Measurements from ENCODE around the gene MBNL3. TPM values are rescaled to one million over a fixed set of nuclear protein-coding genes. Genes with fewer than 3 reads are reported as not detected.

MBNL3 gene
- total RNA-seq, 2 donors from 2014 or later = 3.5 to 8.1 TPM

DNA sequence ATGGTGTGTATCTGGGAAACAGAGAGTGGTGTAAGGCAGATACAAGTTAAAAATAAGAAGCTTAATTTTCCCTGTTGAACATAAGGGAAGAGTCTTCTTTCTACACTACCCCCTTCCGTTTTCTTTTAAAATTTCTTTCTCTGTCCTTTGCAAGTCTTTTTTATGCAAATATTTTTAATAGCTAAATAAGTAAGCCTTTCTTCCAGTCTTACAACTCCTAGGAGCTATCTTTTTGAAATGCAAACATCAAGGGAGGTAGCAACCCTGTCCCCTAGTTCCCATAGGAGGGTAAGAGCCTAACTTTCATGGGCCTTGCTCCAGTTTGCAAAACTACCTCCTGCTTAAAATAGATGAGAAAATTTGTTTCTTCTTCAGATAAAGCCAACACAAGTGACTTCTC, 121.5 kb downstream of the MBNL3 start:
- Histone ChIP-seq H3K4me1 (ENCODE audit: control insufficient read depth in 1 of 2, low read depth in 2 of 2) (no peaks in the 10 kb centered on the region), H3K36me3 (no peaks in the 10 kb centered on the region), H3K27ac (no peak overlapping the region), H3K27me3 (replicated peaks; ENCODE audit: insufficient read depth) (no peaks in the 10 kb centered on the region), H3K9me3 (no peaks in the 10 kb centered on the region), H3K4me3 (no peak overlapping the region)
- TF ChIP-seq, protein P1, sequence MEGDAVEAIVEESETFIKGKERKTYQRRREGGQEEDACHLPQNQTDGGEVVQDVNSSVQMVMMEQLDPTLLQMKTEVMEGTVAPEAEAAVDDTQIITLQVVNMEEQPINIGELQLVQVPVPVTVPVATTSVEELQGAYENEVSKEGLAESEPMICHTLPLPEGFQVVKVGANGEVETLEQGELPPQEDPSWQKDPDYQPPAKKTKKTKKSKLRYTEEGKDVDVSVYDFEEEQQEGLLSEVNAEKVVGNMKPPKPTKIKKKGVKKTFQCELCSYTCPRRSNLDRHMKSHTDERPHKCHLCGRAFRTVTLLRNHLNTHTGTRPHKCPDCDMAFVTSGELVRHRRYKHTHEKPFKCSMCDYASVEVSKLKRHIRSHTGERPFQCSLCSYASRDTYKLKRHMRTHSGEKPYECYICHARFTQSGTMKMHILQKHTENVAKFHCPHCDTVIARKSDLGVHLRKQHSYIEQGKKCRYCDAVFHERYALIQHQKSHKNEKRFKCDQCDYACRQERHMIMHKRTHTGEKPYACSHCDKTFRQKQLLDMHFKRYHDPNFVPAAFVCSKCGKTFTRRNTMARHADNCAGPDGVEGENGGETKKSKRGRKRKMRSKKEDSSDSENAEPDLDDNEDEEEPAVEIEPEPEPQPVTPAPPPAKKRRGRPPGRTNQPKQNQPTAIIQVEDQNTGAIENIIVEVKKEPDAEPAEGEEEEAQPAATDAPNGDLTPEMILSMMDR (IDR thresholded peaks at IDR 0.05) = no peak
- ATAC-seq (ENCODE audit: insufficient number of reproducible peaks, low FRiP score, low read depth) = no peak
- DNase-seq (ENCODE audit: low spot score) = no peak

DNA sequence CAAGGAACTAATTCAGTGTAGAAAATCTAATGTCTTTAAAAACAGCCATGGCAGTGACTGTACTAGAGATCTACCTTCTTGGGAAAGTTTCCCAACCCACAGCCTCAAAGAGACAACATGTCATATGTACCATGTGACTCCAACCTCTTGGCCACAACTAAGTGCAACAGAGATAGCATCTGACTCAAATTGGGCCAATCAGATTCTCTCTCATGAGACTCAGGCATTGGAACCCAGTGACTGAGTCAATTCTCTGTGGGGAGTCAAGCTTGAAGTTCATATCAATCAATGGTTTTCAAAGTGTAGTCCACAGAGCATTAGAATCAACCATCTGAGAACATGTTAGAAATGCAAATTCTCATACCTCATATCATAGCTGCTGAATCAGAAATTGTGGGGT, 123.3 kb downstream of the MBNL3 start:
- Histone ChIP-seq H3K4me3 (no peak overlapping the region), H3K36me3 (no peaks in the 10 kb centered on the region), H3K27me3 (replicated peaks; ENCODE audit: insufficient read depth) (no peaks in the 10 kb centered on the region), H3K9me3 (no peaks in the 10 kb centered on the region), H3K27ac (no peak overlapping the region), H3K4me1 (ENCODE audit: control insufficient read depth in 1 of 2, low read depth in 2 of 2) (no peaks in the 10 kb centered on the region)
- TF ChIP-seq, protein P1 (IDR thresholded peaks at IDR 0.05) = no peak
- DNase-seq (ENCODE audit: low spot score) = no peak
- ATAC-seq (ENCODE audit: insufficient number of reproducible peaks, low FRiP score, low read depth) = no peak

DNA sequence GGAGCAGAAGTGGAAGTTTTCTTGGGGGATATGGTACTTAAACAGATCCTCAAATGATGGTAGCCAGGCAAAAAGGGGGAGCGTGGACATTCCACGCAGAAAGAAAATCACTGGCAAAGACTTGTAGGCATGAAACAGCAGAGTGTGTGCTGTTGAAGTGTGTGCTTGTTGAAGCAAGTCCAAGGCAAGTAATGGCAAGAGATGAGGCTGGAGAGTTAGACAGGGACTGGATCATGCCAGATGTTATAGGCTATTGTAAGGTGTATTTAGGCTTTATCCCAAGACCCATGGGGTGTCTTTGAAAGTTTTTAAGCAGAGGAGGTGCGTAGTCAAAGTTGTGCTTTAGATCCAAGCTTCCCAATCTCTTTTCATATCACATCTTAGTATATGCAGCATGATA, 124.5 kb downstream of the MBNL3 start:
- Histone ChIP-seq H3K36me3 (no peaks in the 10 kb centered on the region), H3K27ac (no peak overlapping the region), H3K4me1 (ENCODE audit: control insufficient read depth in 1 of 2, low read depth in 2 of 2) (no peaks in the 10 kb centered on the region), H3K27me3 (replicated peaks; ENCODE audit: insufficient read depth) (no peaks in the 10 kb centered on the region), H3K9me3 (no peaks in the 10 kb centered on the region), H3K4me3 (no peak overlapping the region)
- no peak for ATAC-seq (ENCODE audit: insufficient number of reproducible peaks, low FRiP score, low read depth)
- no peak for DNase-seq (ENCODE audit: low spot score)
- TF ChIP-seq, protein P1 (IDR thresholded peaks at IDR 0.05) = no peak

DNA sequence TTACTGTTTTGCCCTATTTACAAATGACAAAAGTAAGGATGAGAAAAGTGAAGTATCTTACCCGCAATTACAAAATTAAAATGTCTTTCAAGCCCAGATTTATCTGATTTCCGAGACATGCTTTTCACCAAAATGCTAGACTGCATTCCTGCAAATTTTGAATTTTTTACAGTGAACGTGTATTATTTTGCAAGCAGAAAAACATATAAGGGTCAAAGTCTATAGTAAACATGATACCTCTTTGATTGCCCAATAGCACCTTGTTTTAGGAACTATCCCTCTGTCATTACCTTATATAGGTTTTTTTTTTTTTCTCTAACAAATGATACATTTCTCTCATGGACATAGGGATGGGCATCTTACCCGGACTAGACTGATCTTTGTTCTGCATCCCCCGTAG, 135.4 kb downstream of the MBNL3 start:
- Histone ChIP-seq H3K9me3 (no peaks in the 10 kb centered on the region), H3K27me3 (replicated peaks; ENCODE audit: insufficient read depth) (no peaks in the 10 kb centered on the region), H3K27ac (no peak overlapping the region), H3K4me3 (no peak overlapping the region), H3K4me1 (ENCODE audit: control insufficient read depth in 1 of 2, low read depth in 2 of 2) (no peaks in the 10 kb centered on the region), H3K36me3 (no peaks in the 10 kb centered on the region)
- DNase-seq (ENCODE audit: low spot score) = no peak
- no peak for ATAC-seq (ENCODE audit: insufficient number of reproducible peaks, low FRiP score, low read depth)
- TF ChIP-seq, protein P1 (IDR thresholded peaks at IDR 0.05) = no peak

DNA sequence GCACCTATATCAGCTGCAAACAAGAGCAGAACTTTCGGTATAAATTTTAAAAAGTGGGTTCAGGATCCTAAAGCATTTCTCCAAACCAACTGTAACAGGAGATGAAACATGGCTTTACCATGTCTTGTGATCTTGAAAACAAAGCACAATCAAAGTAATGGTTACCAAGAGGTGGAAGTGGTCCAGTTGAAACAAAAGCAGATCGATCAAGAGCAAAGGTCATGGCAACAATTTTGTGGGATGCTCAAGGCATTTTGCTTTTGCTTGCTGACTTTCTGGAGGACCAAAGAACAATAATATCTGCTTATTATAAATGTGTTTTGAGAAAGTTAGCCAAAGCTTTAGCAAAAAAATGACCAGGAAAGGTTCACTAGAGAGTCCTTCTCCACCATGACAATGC, 152.7 kb downstream of the MBNL3 start:
- H3K9me3 ChIP-seq = no peaks in the 10 kb centered on the region
- no peaks in the 10 kb centered on the region for H3K27me3 ChIP-seq (replicated peaks; ENCODE audit: insufficient read depth)
- no peak for ATAC-seq (ENCODE audit: insufficient number of reproducible peaks, low FRiP score, low read depth)
- no peak for DNase-seq (ENCODE audit: low spot score)
- no peaks in the 10 kb centered on the region for H3K36me3 ChIP-seq
- H3K27ac ChIP-seq = no peak overlapping the region
- no peaks in the 10 kb centered on the region for H3K4me1 ChIP-seq (ENCODE audit: control insufficient read depth in 1 of 2, low read depth in 2 of 2)
- TF ChIP-seq, protein P1 (IDR thresholded peaks at IDR 0.05) = no peak
- H3K4me3 ChIP-seq = no peak overlapping the region

Data from thoracic aorta (tissue), 2 donors.